NB4 (cell line): Measurements from ENCODE around the gene ALS2CL.

Source experiments
- DNase-seq: peaks from one replicate; pipeline ENCODE4 v3.0.0; 2010; ENCODE audit warnings: low read depth
- H3K4me3 ChIP-seq: one replicate; pipeline ENCODE4 v1.5.1; 2011; ENCODE audit warnings: mild to moderate bottlenecking, low read depth, low read length, moderate library complexity
- MYC ChIP-seq: IDR thresholded peaks from 2 replicates; pipeline ENCODE4 v1.6.1; 2011; ENCODE audit warnings: low read depth, low read length
- POLR2A ChIP-seq: IDR thresholded peaks from 2 replicates; pipeline ENCODE4 v1.6.1; 2011; ENCODE audit warnings: mild to moderate bottlenecking; ENCODE audit not compliant: insufficient read length; ENCODE audit errors: extremely low read depth
- TF ChIP-seq, protein P1 (sequence below): IDR thresholded peaks from 2 replicates; pipeline ENCODE4 v1.6.1; 2011; ENCODE audit warnings: low read depth, low read length
- TF ChIP-seq, protein P2 (sequence below): IDR thresholded peaks from one replicate; pipeline ENCODE4 v1.5.1; 2012; ENCODE audit warnings: low read depth, low read length

ALS2CL gene

DNA sequence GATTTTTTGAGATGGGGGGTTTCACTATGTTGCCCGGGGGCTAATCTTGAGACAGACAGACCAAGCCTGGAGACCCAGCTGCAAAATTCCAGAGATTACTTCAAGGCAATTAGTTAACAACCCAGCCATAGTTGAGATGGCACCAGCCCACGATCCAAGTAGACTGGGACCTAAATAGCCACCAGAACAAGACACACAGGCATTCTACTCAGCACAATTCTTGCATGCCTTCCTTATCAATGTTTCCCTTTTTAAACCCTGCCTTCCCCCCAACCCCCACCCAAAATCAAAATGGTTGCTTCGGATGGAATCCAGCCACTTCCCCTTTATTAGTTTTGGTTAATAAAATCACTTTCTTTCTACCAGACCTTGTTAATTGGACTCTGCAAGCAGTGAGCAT, 52.6 kb downstream of the ALS2CL start:
- H3K4me3 ChIP-seq, result no peak overlapping the region
- TF ChIP-seq MYC (no peak), POLR2A (no peak)
- TF ChIP-seq, protein P1, sequence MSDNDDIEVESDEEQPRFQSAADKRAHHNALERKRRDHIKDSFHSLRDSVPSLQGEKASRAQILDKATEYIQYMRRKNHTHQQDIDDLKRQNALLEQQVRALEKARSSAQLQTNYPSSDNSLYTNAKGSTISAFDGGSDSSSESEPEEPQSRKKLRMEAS, result no peak
- TF ChIP-seq, protein P2, sequence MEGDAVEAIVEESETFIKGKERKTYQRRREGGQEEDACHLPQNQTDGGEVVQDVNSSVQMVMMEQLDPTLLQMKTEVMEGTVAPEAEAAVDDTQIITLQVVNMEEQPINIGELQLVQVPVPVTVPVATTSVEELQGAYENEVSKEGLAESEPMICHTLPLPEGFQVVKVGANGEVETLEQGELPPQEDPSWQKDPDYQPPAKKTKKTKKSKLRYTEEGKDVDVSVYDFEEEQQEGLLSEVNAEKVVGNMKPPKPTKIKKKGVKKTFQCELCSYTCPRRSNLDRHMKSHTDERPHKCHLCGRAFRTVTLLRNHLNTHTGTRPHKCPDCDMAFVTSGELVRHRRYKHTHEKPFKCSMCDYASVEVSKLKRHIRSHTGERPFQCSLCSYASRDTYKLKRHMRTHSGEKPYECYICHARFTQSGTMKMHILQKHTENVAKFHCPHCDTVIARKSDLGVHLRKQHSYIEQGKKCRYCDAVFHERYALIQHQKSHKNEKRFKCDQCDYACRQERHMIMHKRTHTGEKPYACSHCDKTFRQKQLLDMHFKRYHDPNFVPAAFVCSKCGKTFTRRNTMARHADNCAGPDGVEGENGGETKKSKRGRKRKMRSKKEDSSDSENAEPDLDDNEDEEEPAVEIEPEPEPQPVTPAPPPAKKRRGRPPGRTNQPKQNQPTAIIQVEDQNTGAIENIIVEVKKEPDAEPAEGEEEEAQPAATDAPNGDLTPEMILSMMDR, result no peak
- no peak for DNase-seq

DNA sequence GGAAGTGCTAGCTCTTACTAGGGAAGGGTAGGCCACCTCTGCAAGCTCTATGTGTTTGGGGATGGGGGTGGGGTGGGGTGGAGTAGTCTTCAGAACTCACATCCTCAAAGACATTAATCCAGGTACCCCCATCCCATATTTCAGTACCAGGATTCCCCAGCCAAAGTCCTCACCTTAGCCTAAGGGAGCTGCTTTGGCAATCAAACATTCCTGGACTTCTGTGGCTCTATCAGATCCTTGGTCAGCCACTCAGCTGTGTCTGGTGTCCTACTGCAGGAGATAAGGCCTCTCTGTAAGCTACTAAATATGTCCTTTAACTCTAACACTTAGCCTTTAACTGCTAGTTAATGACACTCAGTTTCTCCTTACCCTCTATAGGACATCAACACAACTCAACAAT, 54.3 kb downstream of the ALS2CL start:
- no peak for DNase-seq
- no peak overlapping the region for H3K4me3 ChIP-seq
- TF ChIP-seq, protein P2, result no peak
- TF ChIP-seq POLR2A, result no peak
- TF ChIP-seq, protein P1, result no peak
- no peak for TF ChIP-seq MYC

DNA sequence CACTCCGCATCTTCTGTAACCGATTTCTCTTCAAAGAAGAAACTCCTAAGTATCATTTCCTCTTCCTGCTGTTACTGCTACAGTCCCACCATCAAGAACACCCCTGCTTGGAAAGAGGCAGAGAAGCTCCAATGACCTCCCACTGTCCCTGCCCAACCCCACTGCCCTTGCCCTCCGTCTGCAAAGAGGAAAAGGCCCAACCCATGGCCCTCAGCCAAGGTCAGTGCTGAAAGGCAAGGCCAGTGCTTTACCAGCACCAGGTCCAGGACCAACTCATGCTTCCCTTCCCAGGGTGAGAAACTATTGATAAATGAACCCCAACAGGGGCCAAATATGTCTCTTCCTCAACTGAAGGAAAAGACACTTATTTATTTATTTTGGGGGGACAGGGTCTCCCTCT, 58.6 kb downstream of the ALS2CL start:
- no peak overlapping the region for H3K4me3 ChIP-seq
- no peak for TF ChIP-seq POLR2A
- TF ChIP-seq, protein P2, result no peak
- TF ChIP-seq, protein P1, result no peak
- no peak for TF ChIP-seq MYC
- DNase-seq, result no peak

DNA sequence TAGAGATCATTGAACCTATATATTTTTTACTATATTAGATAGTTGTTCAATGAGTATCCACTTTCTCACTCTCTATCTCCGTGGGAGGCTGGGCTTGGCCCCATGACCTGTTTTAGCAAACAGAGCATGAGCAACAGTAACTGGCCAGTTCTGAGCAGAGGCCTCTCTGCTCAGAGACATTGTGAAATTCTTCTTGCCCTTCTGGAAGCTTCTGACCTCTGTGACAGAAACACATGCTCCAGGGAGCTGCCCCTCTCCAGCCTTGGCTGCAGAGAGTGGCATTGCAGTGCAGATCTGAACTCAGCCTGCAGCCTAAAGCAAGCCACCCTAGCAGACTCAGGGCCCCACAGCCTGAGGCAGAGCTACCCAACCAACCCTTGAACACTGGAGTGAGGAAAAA, 60.7 kb downstream of the ALS2CL start:
- H3K4me3 ChIP-seq, result no peak overlapping the region
- TF ChIP-seq, protein P2, result no peak
- TF ChIP-seq, protein P1, result peak; percentile 20; the same call in 1 of the 2 replicates
- no peak for TF ChIP-seq POLR2A
- peak; percentile 6 for DNase-seq

DNA sequence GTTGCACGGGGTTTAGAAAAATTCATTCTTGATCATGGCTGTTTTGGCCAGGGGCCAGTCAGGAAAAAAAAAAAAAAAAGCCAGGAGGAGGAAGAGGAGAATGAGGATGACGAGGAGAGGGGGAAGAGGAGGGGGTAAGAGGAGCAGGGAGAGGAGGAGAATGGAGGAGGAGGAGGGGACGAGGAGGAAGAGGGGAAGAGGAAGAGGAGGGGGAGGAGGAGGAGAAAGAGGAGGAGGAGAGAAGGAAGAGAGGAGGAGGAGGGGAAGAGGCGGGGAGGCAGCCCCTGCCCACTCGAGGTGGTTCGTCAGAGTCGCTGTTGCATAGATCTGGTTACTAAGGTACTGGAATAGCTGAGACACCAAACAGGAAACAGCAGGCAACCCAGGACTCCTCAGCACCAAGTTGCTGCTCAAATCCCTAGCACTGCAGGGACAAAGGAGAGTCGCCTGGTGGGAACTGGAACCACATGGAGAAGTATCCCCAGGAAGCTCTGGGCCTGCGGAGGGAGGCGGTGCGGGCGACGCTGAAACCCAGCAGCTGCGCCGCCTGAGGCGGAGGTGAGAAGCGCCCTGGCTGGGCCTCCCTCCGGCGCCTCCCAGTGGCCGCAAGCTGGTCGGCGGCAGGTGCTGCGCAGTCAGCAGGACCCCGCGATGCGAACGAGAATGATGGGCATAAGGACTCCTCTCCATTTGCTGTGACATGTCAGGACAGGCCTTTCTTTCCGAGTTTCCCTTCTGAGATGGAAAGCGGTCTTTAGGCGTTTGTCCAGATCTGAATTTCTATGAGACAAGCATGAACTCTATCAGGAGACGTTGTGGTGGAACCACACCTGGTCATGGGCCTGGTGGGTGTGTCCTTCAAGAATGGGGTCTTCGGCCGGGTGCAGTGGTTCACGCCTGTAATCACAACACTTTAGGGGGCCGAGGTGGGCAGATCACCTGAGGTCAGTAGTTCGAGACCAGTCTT, 63.6 kb downstream of the ALS2CL start:
- no peak overlapping the region for H3K4me3 ChIP-seq
- TF ChIP-seq, protein P1, result no peak
- TF ChIP-seq, protein P2, result peak; percentile 97
- peak; percentile 85 for DNase-seq
